SK-N-SH (cell line): ENCODE measurements around the gene MYO16. TPM values are rescaled to one million over a fixed set of nuclear protein-coding genes. Genes with fewer than 3 reads are reported as not detected.

Source experiments
- CTCF ChIA-PET: fragments of 300-600, 350-600 bp; formaldehyde crosslinking; extraction: SDS; loops from one replicate; lab custom pipeline; 2021; lab: Yijun Ruan, JAX
- POLR2A ChIA-PET: fragments of 350-600 bp; sonication (Branson Sonifier 250); formaldehyde crosslinking; extraction: SDS; loops from one replicate; lab custom pipeline; 2020; ENCODE audit warnings: antibody characterized with exemption, inconsistent platforms; lab: Yijun Ruan, JAX
- DNase-seq: peaks from one replicate; pipeline ENCODE4 v3.0.0; 2012
- H2AFZ ChIP-seq: fragments of 200-600 bp; sonication (generic); 2 replicates; pipeline ENCODE4 v1.8.1; 2016; ENCODE audit warnings: antibody characterized with exemption, mild to moderate bottlenecking, low read depth
- H3F3A ChIP-seq: fragments of 200-600 bp; sonication (generic); replicated peaks from 2 replicates; pipeline ENCODE3; 2016; ENCODE audit warnings: antibody characterized with exemption, mild to moderate bottlenecking; ENCODE audit not compliant: insufficient read depth
- H3K27ac ChIP-seq, 2 experiments: fragments of 200-500 bp in 1 of 2; fragments of 200-600 bp in 1 of 2; sonication (Bioruptor generic) in 1 of 2; sonication (generic), shearing (Covaris generic) in 1 of 2; 2 replicates each; pipeline versions ENCODE4 v1.5.1 to v1.6.1; 2014 to 2016; ENCODE audit warnings: low read depth in 2 of 2, inconsistent platforms in 1 of 2, low read length in 1 of 2, mild to moderate bottlenecking in 1 of 2, mixed read lengths in 1 of 2
- H3K27me3 ChIP-seq: fragments of 200-600 bp; sonication (generic), shearing (Covaris generic); 2 replicates; pipeline ENCODE4 v1.6.1; 2016; ENCODE audit warnings: mixed run types; ENCODE audit not compliant: insufficient read depth
- H3K36me3 ChIP-seq, 2 experiments: fragments of 200-500 bp in 1 of 2; fragments of 200-600 bp in 1 of 2; sonication (Bioruptor generic) in 1 of 2; sonication (generic) in 1 of 2; replicated peaks in 1 of 2; 2 replicates each; pipeline versions ENCODE3 to v1.5.1; 2014 to 2016; ENCODE audit warnings: low read length in 1 of 2, mild to moderate bottlenecking in 1 of 2; ENCODE audit not compliant: insufficient read depth in 2 of 2, control insufficient read depth in 1 of 2
- H3K4me1 ChIP-seq, 2 experiments: fragments of 200-500 bp in 1 of 2; fragments of 200-600 bp in 1 of 2; sonication (Bioruptor generic) in 1 of 2; sonication (generic), shearing (Covaris generic) in 1 of 2; 2 replicates each; pipeline versions ENCODE4 v1.5.1 to v1.6.1; 2014 to 2016; ENCODE audit warnings: low read depth in 1 of 2, low read length in 1 of 2, mixed run types in 1 of 2; ENCODE audit not compliant: insufficient read depth in 2 of 2, control insufficient read depth in 1 of 2
- H3K4me2 ChIP-seq: fragments of 200-600 bp; sonication (generic), shearing (Covaris generic); 2 replicates; pipeline ENCODE4 v1.6.1; 2017; ENCODE audit warnings: mixed run types
- H3K4me3 ChIP-seq, 2 experiments: fragments of 200-500 bp in 1 of 2; fragments of 200-600 bp in 1 of 2; sonication (Bioruptor generic) in 1 of 2; sonication (generic), shearing (Covaris generic) in 1 of 2; 2 replicates each; pipeline versions ENCODE4 v1.5.1 to v1.8.1; 2014 to 2016; ENCODE audit warnings: low read depth in 2 of 2, inconsistent platforms in 1 of 2, low read length in 1 of 2, mild to moderate bottlenecking in 1 of 2, mixed read lengths in 1 of 2, moderate library complexity in 1 of 2
- H3K79me2 ChIP-seq: fragments of 200-600 bp; sonication (generic); 2 replicates; pipeline ENCODE4 v1.8.1; 2017; ENCODE audit warnings: mild to moderate bottlenecking; ENCODE audit not compliant: insufficient read depth
- H3K9ac ChIP-seq: fragments of 200-600 bp; sonication (generic); 2 replicates; pipeline ENCODE4 v1.6.1; 2017; ENCODE audit warnings: mixed run types
- H3K9me2 ChIP-seq: fragments of 200-600 bp; sonication (generic); 2 replicates; pipeline ENCODE4 v1.6.1; 2017; ENCODE audit warnings: mixed run types
- H3K9me3 ChIP-seq: fragments of 200-600 bp; sonication (generic); 2 replicates; pipeline ENCODE4 v1.6.1; 2017; ENCODE audit warnings: mixed run types, mild to moderate bottlenecking, moderate library complexity
- H4K20me1 ChIP-seq: fragments of 200-600 bp; sonication (generic); 2 replicates; pipeline ENCODE4 v1.6.1; 2017; ENCODE audit warnings: mild to moderate bottlenecking, mixed run types; ENCODE audit not compliant: insufficient read depth
- ELF1 ChIP-seq: IDR thresholded peaks from 2 replicates; pipeline ENCODE4 v1.4.0; 2012
- EP300 ChIP-seq, 2 experiments: IDR thresholded peaks; 2 replicates each; pipeline versions ENCODE4 v1.4.0 to v1.6.1; 2012; ENCODE audit warnings: borderline replicate concordance in 1 of 2, low read depth in 1 of 2, low read length in 1 of 2
- FOSL2 ChIP-seq: IDR thresholded peaks from 2 replicates; pipeline ENCODE4 v1.4.0; 2012; ENCODE audit warnings: low read depth, mild to moderate bottlenecking, moderate library complexity, borderline replicate concordance
- FOXJ3 ChIP-seq: sonication (generic); formaldehyde crosslinking; IDR thresholded peaks from 2 replicates; pipeline ENCODE4 v1.5.1; 2020; ENCODE audit warnings: mild to moderate bottlenecking, missing genetic modification reagents
- GABPA ChIP-seq: IDR thresholded peaks from 2 replicates; pipeline ENCODE4 v1.4.0; 2012; ENCODE audit warnings: low read depth, mild to moderate bottlenecking
- GATA2 ChIP-seq: sonication (generic); formaldehyde crosslinking; IDR thresholded peaks from 2 replicates; pipeline ENCODE4 v1.5.0; 2020; ENCODE audit warnings: mild to moderate bottlenecking, missing genetic modification reagents
- JUND ChIP-seq: IDR thresholded peaks from 2 replicates; pipeline ENCODE4 v1.4.0; 2012
- MXI1 ChIP-seq: IDR thresholded peaks from 2 replicates; pipeline ENCODE4 v1.6.1; 2012; ENCODE audit warnings: mild to moderate bottlenecking, low read depth, low read length, improper control_type of control experiment
- POLR2AphosphoS5 ChIP-seq: IDR thresholded peaks from 2 replicates; pipeline ENCODE4 v1.6.1; 2012; ENCODE audit warnings: low read depth, low read length
- RCOR1 ChIP-seq: fragments of 150-350 bp; IDR thresholded peaks from 2 replicates; pipeline ENCODE4 v1.6.1; 2017; ENCODE audit warnings: antibody characterized with exemption, low read length
- RXRA ChIP-seq: IDR thresholded peaks from 2 replicates; pipeline ENCODE4 v1.4.0; 2012; ENCODE audit warnings: low read depth, mild to moderate bottlenecking, borderline replicate concordance
- SIN3A ChIP-seq: IDR thresholded peaks from 2 replicates; pipeline ENCODE4 v1.6.1; 2012; ENCODE audit warnings: low read depth, mild to moderate bottlenecking, low read length, moderate library complexity, borderline replicate concordance
- SMC3 ChIP-seq: IDR thresholded peaks from 2 replicates; pipeline ENCODE4 v1.6.1; 2012; ENCODE audit warnings: low read depth, low read length, improper control_type of control experiment
- TEAD4 ChIP-seq: IDR thresholded peaks from 2 replicates; pipeline ENCODE4 v1.4.0; 2012; ENCODE audit warnings: mild to moderate bottlenecking, borderline replicate concordance; ENCODE audit not compliant: insufficient read depth
- WGBS: methylation state at CpG from one replicate; pipeline ENCODE4 v1.1.6; 2017; ENCODE audit warnings: low lambda C conversion rate; 5-methylcytosine and 5-hydroxymethylcytosine counted together
- polyA plus RNA-seq, 3 experiments: library from polyadenylated mRNA; depleted of rRNA; stranded (reverse); fragments of >200 nt; gene quantifications; 2 replicates each; pipeline ENCODE4 v1.2.3, GENCODE V29; 2012
- TF ChIP-seq, protein P1 (sequence below): IDR thresholded peaks from 2 replicates; pipeline ENCODE4 v1.4.0; 2012; ENCODE audit warnings: low read depth, borderline replicate concordance
- TF ChIP-seq, protein P2 (sequence below): fragments of 150-350 bp; IDR thresholded peaks from 2 replicates; pipeline ENCODE4 v1.6.1; 2017; ENCODE audit warnings: antibody characterized with exemption, low read length, low read depth, borderline replicate concordance
- TF ChIP-seq, protein P3 (sequence below): IDR thresholded peaks from 2 replicates; pipeline ENCODE4 v1.4.0; 2012; ENCODE audit warnings: low read depth, borderline replicate concordance

MYO16 gene
- polyA plus RNA-seq, 1 of the 3 experiments (the other 2 are of a cell fraction): 0.07 TPM

DNA sequence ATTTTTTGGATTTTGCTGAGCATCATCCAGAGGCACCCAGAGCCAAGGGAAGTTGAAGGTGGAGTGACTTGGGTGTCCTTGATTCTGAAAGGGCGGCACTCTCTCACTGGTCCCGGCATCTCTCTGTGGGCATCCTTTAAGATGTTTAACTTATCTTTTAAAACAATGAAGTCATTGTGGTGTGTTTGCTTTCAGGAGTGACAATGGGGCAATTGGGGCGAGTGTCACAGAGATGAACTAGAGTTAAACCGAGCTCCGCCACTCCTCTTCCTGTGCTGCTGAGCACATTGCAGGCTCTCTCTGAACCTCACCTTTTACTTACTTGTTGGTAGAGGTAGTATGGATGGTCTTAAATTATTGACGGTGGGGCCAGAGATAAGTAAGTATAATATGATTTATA, 295.7 kb downstream of the MYO16 start:
- H3K27me3 ChIP-seq: 0 out of 2 replicates have a peak, but pooled peaks cover 7% of the 10 kb centered on the region
- H3F3A ChIP-seq: no peaks in the 10 kb centered on the region
- H3K4me2 ChIP-seq: no peak overlapping the region
- ChIA-PET CTCF (no interaction called here), POLR2A (no interaction called here)
- H3K9me3 ChIP-seq: no peaks in the 10 kb centered on the region
- H3K9me2 ChIP-seq: no peaks in the 10 kb centered on the region
- TF ChIP-seq FOSL2 (no peak), RXRA (no peak), GABPA (no peak), SIN3A (no peak), JUND (no peak), RCOR1 (no peak), TEAD4 (no peak), MXI1 (no peak), FOXJ3 (no peak), ELF1 (no peak), GATA2 (CRISPR knock-in tag) (no peak)
- TF ChIP-seq, protein P1, sequence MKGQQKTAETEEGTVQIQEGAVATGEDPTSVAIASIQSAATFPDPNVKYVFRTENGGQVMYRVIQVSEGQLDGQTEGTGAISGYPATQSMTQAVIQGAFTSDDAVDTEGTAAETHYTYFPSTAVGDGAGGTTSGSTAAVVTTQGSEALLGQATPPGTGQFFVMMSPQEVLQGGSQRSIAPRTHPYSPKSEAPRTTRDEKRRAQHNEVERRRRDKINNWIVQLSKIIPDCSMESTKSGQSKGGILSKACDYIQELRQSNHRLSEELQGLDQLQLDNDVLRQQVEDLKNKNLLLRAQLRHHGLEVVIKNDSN: no peak
- WGBS: 87% methylated on average over 6 of the region's 6 CpGs
- H2AFZ ChIP-seq: no peak overlapping the region
- H3K9ac ChIP-seq: no peak overlapping the region
- H3K4me1 ChIP-seq: no peaks in the 10 kb centered on the region; a peak in 1 of 4 replicates
- DNase-seq: no peak
- no peak overlapping the region for H3K27ac ChIP-seq
- no peaks in the 10 kb centered on the region for H4K20me1 ChIP-seq
- H3K4me3 ChIP-seq: no peak overlapping the region
- no peaks in the 10 kb centered on the region for H3K36me3 ChIP-seq
- H3K79me2 ChIP-seq: no peaks in the 10 kb centered on the region

DNA sequence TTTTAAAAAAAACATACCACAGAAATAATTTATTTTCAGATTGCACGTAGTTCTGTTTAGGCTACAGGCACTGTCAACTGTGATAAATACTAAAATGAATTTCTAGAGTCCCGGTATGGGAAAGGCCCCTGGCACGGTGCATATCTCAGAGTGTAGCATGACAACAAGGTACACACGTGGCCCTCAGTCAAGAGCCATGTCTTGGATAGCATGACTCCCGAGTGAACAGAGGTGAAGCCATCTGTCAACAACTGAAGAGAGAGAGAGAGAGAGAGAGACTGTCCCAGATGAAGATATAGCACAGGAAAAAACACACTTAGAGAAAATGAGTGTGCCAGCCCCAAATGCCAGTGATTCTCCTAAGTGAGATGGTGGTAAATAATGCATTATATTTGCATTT, 297.5 kb downstream of the MYO16 start:
- Histone ChIP-seq H3K4me3 (no peak overlapping the region), H3K79me2 (no peaks in the 10 kb centered on the region), H3K4me1 (no peaks in the 10 kb centered on the region; a peak in 1 of 4 replicates), H3K27ac (no peak overlapping the region), H3K9me2 (no peaks in the 10 kb centered on the region), H2AFZ (no peak overlapping the region), H3F3A (no peaks in the 10 kb centered on the region), H3K9ac (no peak overlapping the region), H4K20me1 (no peaks in the 10 kb centered on the region), H3K36me3 (no peaks in the 10 kb centered on the region), H3K27me3 (0 out of 2 replicates have a peak, but pooled peaks cover 7% of the 10 kb centered on the region), H3K4me2 (no peak overlapping the region), H3K9me3 (no peaks in the 10 kb centered on the region)
- ChIA-PET CTCF (no interaction called here), POLR2A (no interaction called here)
- TF ChIP-seq SIN3A: no peak
- TF ChIP-seq EP300 (IDR thresholded peaks at IDR 0.05; ENCODE audit: borderline replicate concordance in 1 of 2, low read depth in 1 of 2, low read length in 1 of 2): no peak
- no peak for TF ChIP-seq RCOR1
- no peak for TF ChIP-seq JUND
- TF ChIP-seq, protein P2, sequence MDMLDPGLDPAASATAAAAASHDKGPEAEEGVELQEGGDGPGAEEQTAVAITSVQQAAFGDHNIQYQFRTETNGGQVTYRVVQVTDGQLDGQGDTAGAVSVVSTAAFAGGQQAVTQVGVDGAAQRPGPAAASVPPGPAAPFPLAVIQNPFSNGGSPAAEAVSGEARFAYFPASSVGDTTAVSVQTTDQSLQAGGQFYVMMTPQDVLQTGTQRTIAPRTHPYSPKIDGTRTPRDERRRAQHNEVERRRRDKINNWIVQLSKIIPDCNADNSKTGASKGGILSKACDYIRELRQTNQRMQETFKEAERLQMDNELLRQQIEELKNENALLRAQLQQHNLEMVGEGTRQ: no peak
- TF ChIP-seq, protein P3, sequence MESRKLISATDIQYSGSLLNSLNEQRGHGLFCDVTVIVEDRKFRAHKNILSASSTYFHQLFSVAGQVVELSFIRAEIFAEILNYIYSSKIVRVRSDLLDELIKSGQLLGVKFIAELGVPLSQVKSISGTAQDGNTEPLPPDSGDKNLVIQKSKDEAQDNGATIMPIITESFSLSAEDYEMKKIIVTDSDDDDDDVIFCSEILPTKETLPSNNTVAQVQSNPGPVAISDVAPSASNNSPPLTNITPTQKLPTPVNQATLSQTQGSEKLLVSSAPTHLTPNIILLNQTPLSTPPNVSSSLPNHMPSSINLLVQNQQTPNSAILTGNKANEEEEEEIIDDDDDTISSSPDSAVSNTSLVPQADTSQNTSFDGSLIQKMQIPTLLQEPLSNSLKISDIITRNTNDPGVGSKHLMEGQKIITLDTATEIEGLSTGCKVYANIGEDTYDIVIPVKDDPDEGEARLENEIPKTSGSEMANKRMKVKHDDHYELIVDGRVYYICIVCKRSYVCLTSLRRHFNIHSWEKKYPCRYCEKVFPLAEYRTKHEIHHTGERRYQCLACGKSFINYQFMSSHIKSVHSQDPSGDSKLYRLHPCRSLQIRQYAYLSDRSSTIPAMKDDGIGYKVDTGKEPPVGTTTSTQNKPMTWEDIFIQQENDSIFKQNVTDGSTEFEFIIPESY: no peak
- no peak for TF ChIP-seq RXRA
- no peak for TF ChIP-seq POLR2AphosphoS5
- no peak for TF ChIP-seq SMC3
- TF ChIP-seq, protein P1: no peak
- 69% methylated on average over 5 of the region's 5 CpGs for WGBS
- no peak for DNase-seq
